Activated CD8-positive, alpha-beta memory T cell treated with anti-CD3 and anti-CD28 coated beads for 48 hours (primary cell): ENCODE measurements around the gene DUSP14.
A peak's percentile ranks its signal among the peaks of the same experiment; 100 is the strongest.
"Not testable (repeated sequence)": the region's sequence is repeated elsewhere in the genome, so short reads cannot be mapped to it uniquely, and the experiment has no call there.

ENCODE experiments used
- DNase-seq, 3 experiments: peaks; one replicate each; pipeline ENCODE4 v3.0.0-alpha.2; 2020; ENCODE audit warnings: low read depth in 2 of 3, low spot score in 2 of 3

The DUSP14 gene

GRCh38 chr17:37483311-37484039, 6.2 kb upstream of the DUSP14 start:
- no peak for DNase-seq

GRCh38 chr17:37485938-37486570, 3.6 kb upstream of the DUSP14 start:
- DNase-seq = no peak

- no peak for DNase-seq
Measured at GRCh38 chr17:37488009-37488604, 1.6 kb upstream of the DUSP14 start.

GRCh38 chr17:37488607-37489196, 989 bp upstream of the DUSP14 start:
- peak; percentile 23 to 44 (median 24) for DNase-seq

- DNase-seq = peak; percentile 47 to 55 (median 50)
Measured at GRCh38 chr17:37490022-37490587, 414 bp downstream of the DUSP14 start.

- no peak for DNase-seq
Measured at GRCh38 chr17:37490638-37491614, 1.2 kb downstream of the DUSP14 start.

- no peak for DNase-seq
Measured at GRCh38 chr17:37492167-37492566, 2.5 kb downstream of the DUSP14 start.

GRCh38 chr17:37493249-37494027, 3.7 kb downstream of the DUSP14 start:
- no peak for DNase-seq

GRCh38 chr17:37494401-37494831, 4.7 kb downstream of the DUSP14 start:
- DNase-seq = no peak

- no peak for DNase-seq
Measured at GRCh38 chr17:37494971-37495370, 5.3 kb downstream of the DUSP14 start.

GRCh38 chr17:37500378-37500777, 10.7 kb downstream of the DUSP14 start:
- no peak for DNase-seq

GRCh38 chr17:37502009-37502936, 12.6 kb downstream of the DUSP14 start:
- DNase-seq = no peak

GRCh38 chr17:37503148-37503547, 13.5 kb downstream of the DUSP14 start:
- DNase-seq = no peak

GRCh38 chr17:37505333-37505732, 15.6 kb downstream of the DUSP14 start:
- DNase-seq = no peak

- DNase-seq = no peak
Measured at GRCh38 chr17:37506678-37507077, 17.0 kb downstream of the DUSP14 start.

- DNase-seq = no peak
Measured at GRCh38 chr17:37507111-37507510, 17.4 kb downstream of the DUSP14 start.

- DNase-seq = no peak
Measured at GRCh38 chr17:37510056-37510455, 20.4 kb downstream of the DUSP14 start.

GRCh38 chr17:37511642-37512041, 22.0 kb downstream of the DUSP14 start:
- not testable (repeated sequence) for DNase-seq
